ENCODE measurements around the gene VEZF1. TPM values are rescaled to one million over a fixed set of nuclear protein-coding genes. Genes with fewer than 3 reads are reported as not detected.
A peak's percentile ranks its signal among the peaks of the same experiment; 100 is the strongest.

Gene VEZF1
- polyA plus RNA-seq, 2 of the 4 experiments (the other 2 are of a cell fraction): 50.3 to 57.7 TPM

- no peak for DNase-seq (ENCODE audit: low read depth in 1 of 2, low spot score in 1 of 2)
- peak overlapping the region; percentile 71; the same call in 1 of the 3 replicates for H3K4me3 ChIP-seq
- ATAC-seq: no peak
- peaks cover 66% of the 10 kb centered on the region for H3K4me1 ChIP-seq
- TF ChIP-seq CEBPB (IDR thresholded peaks at IDR 0.05): peak in 1 of 2 experiments; percentile 55; a peak in 2 of 4 replicates
- TF ChIP-seq BCL3 (IDR thresholded peaks at IDR 0.05): no peak
- CTCF ChIA-PET: interaction anchor here (4.1 to 26.3 kb wide), 2 partner anchors 10 to 132 kb away, joined by 18 to 1377 read pairs; partner anchors contain the start of gene MRPS23
- no peak overlapping the region for H3K27ac ChIP-seq
- POLR2A ChIA-PET: interaction anchor here (1.0 kb wide), 1 partner anchor 79 kb away, joined by 3 read pairs; the partner anchor contains the start of gene DYNLL2
- 85% methylated on average over 3 of the region's 3 CpGs for WGBS (ENCODE audit: missing lambda C conversion rate)
- no peaks in the 10 kb centered on the region for H3K9me3 ChIP-seq
- FAIRE-seq: no peak
- H3K4me2 ChIP-seq: peak overlapping the region; percentile 89
Measured at GRCh38 chr17:58004060-58004459, 16.0 kb upstream of the VEZF1 start.

GRCh38 chr17:58002973-58003372 is 14.9 kb upstream of the VEZF1 start:
- ChIA-PET CTCF (interaction anchor here (1.6 to 26.3 kb wide), 6 partner anchors 9 to 170 kb away, joined by 4 to 1377 read pairs (median 15); partner anchors contain the start of genes CUEDC1 and MRPS23), POLR2A (interaction anchor here (0.7 to 1.8 kb wide), 2 partner anchors 56 to 153 kb away, joined by 3 to 8 read pairs; partner anchors contain the start of gene MRPS23)
- H3K4me3 ChIP-seq: no peak overlapping the region
- no peaks in the 10 kb centered on the region for H3K9me3 ChIP-seq
- DNase-seq (ENCODE audit: low read depth in 1 of 2, low spot score in 1 of 2) (no peak), ATAC-seq (no peak), FAIRE-seq (no peak)
- 91% methylated on average over 2 of the region's 2 CpGs for WGBS (ENCODE audit: missing lambda C conversion rate)
- 0 out of 2 replicates have a peak, but pooled peaks have one; percentile 5 for TF ChIP-seq TFCP2L1 (CRISPR knock-in tag; IDR thresholded peaks at IDR 0.05)
- no peak for TF ChIP-seq PHF8 (IDR thresholded peaks at IDR 0.05; ENCODE audit: borderline replicate concordance, low read depth)
- TF ChIP-seq FOSL2 (IDR thresholded peaks at IDR 0.05): no peak
- TF ChIP-seq FOSL2 (CRISPR knock-in tag; IDR thresholded peaks at IDR 0.05): no peak
- TF ChIP-seq HOXA7 (CRISPR knock-in tag; IDR thresholded peaks at IDR 0.05): peak; percentile 66; the same call in 1 of the 2 replicates
- TF ChIP-seq USF2 (IDR thresholded peaks at IDR 0.05): no peak
- peak; percentile 57; the same call in 1 of the 2 replicates for TF ChIP-seq FOSB (CRISPR knock-in tag; IDR thresholded peaks at IDR 0.05)
- H3K27ac ChIP-seq: peak overlapping the region in 1 of 2 experiments; percentile 6; a peak in 1 of 6 replicates
- peak overlapping the region; percentile 89 for H3K4me2 ChIP-seq
- H3K4me1 ChIP-seq: peaks cover 63% of the 10 kb centered on the region

GRCh38 chr17:58002154-58002948 is 14.3 kb upstream of the VEZF1 start:
- TF ChIP-seq MYC (IDR thresholded peaks at IDR 0.05; ENCODE audit: borderline replicate concordance, low read length) (no peak), PHF8 (IDR thresholded peaks at IDR 0.05; ENCODE audit: borderline replicate concordance, low read depth) (no peak), TFCP2L1 (CRISPR knock-in tag; IDR thresholded peaks at IDR 0.05) (peak; percentile 68), FOSB (CRISPR knock-in tag; IDR thresholded peaks at IDR 0.05) (peak; percentile 19; the same call in 1 of the 2 replicates), HOXA7 (CRISPR knock-in tag; IDR thresholded peaks at IDR 0.05) (peak; percentile 91), FOSL2 (IDR thresholded peaks at IDR 0.05) (no peak), FOSL2 (CRISPR knock-in tag; IDR thresholded peaks at IDR 0.05) (0 out of 2 replicates have a peak, but pooled peaks have one; percentile 4), RARB (CRISPR knock-in tag; IDR thresholded peaks at IDR 0.05) (0 out of 2 replicates have a peak, but pooled peaks have one; percentile 19), HES2 (IDR thresholded peaks at IDR 0.05) (no peak), KDM1A (IDR thresholded peaks at IDR 0.05; ENCODE audit: low read depth) (no peak), TP53 (CRISPR knock-in tag; IDR thresholded peaks at IDR 0.05) (0 out of 2 replicates have a peak, but pooled peaks have one; percentile 7), HMGXB4 (CRISPR knock-in tag; IDR thresholded peaks at IDR 0.05; ENCODE audit: borderline replicate concordance) (peak; percentile 16; the same call in 1 of the 2 replicates)
- WGBS (ENCODE audit: missing lambda C conversion rate): 76% methylated on average over 4 of the region's 4 CpGs
- DNase-seq (ENCODE audit: low read depth in 1 of 2, low spot score in 1 of 2): no peak
- CTCF ChIA-PET: interaction anchor here (0.5 to 26.3 kb wide), 9 partner anchors 8 to 1027 kb away, joined by 3 to 1377 read pairs (median 7); partner anchors contain the start of genes CUEDC1 and MRPS23
- H3K4me1 ChIP-seq: peaks cover 63% of the 10 kb centered on the region
- POLR2A ChIA-PET: interaction anchor here (0.7 to 1.8 kb wide), 3 partner anchors 55 to 153 kb away, joined by 3 to 8 read pairs (median 3); partner anchors contain the start of gene MRPS23
- no peaks in the 10 kb centered on the region for H3K9me3 ChIP-seq
- FAIRE-seq: no peak
- ATAC-seq: no peak
- no peak overlapping the region for H3K4me3 ChIP-seq
- peak overlapping the region; percentile 89 for H3K4me2 ChIP-seq
- H3K27ac ChIP-seq: peak overlapping the region in 1 of 2 experiments; percentile 6; a peak in 1 of 6 replicates

Measured in A549 (cell line).